MG63 (cell line): ENCODE data around the gene NOTCH1. TPM values are rescaled to one million over a fixed set of nuclear protein-coding genes. Genes with fewer than 3 reads are reported as not detected.

ENCODE experiments used
- DNase-seq: peaks from one replicate; pipeline ENCODE4 v3.0.0-alpha.2; 2020
- H3K27me3 ChIP-seq: fragments of 250-450 bp; sonication (Bioruptor Pico); 2 replicates; pipeline ENCODE4 v1.5.1; 2020; ENCODE audit warnings: mild to moderate bottlenecking, moderate library complexity
- H3K36me3 ChIP-seq: fragments of 250-450 bp; sonication (Bioruptor Pico); 2 replicates; pipeline ENCODE4 v1.5.1; 2020; ENCODE audit warnings: mild to moderate bottlenecking, moderate library complexity
- H3K4me3 ChIP-seq: fragments of 250-450 bp; sonication (Bioruptor Pico); 2 replicates; pipeline ENCODE4 v1.5.1; 2020; ENCODE audit warnings: mild to moderate bottlenecking, moderate library complexity
- H3K9me3 ChIP-seq: fragments of 250-450 bp; sonication (Bioruptor Pico); 2 replicates; pipeline ENCODE4 v1.5.1; 2020; ENCODE audit warnings: mild to moderate bottlenecking, moderate library complexity
- total RNA-seq: library from RNA; depleted of rRNA; stranded (reverse); fragments of >200 nt; shearing (Covaris generic); gene quantifications from 2 replicates; pipeline ENCODE4 v1.2.3, GENCODE V29; 2014; ENCODE audit warnings: low replicate concordance

NOTCH1 gene
- total RNA-seq, 1 experiment from 2014 or later = 4.7 TPM

DNA sequence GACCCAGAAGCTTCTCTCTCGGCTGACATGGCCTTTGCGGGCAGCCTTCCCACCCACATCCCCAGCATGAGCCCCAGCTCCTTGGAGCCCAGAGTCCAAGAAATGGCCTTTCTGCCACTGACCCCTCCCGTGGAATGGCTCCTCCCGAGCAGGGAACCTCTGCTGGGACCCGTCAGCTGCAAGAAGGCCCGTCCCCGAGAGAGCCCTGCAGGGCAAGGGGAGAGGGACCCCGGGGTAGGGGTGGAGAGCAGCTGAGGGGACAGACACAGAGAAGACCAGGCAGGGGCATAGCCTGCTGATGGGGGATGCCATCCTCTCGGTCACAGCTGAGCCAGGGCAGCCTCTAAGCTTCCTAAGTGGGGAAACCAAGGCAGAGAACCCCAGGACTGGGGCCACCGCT lies 11.2 kb upstream of the NOTCH1 start:
- Histone ChIP-seq H3K9me3 (peaks cover 7% of the 10 kb centered on the region), H3K36me3 (no peaks in the 10 kb centered on the region), H3K27me3 (no peaks in the 10 kb centered on the region), H3K4me3 (no peak overlapping the region)
- DNase-seq = no peak

DNA sequence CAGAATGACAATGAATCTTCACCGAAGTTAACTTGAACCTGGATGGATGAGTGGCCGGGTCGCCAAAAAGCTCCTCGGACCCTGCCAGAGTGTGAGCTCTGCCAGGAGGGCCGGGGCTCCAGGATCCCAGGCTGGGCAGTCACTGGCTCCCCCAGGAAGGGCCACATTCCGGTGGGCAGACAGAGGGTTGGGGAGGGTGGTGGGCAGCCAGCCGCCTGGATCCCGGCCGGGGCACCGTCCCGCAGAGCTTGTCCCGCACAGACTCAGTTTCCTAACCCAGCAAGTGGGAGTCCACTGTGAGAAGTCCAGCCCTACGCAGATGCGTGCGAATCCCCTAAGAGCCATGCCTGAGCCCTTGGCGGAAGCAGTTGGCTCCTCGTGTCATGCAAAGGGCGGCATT lies 10.3 kb upstream of the NOTCH1 start:
- no peak overlapping the region for H3K4me3 ChIP-seq
- DNase-seq = no peak
- H3K9me3 ChIP-seq = peaks cover 7% of the 10 kb centered on the region
- no peaks in the 10 kb centered on the region for H3K36me3 ChIP-seq
- no peaks in the 10 kb centered on the region for H3K27me3 ChIP-seq

DNA sequence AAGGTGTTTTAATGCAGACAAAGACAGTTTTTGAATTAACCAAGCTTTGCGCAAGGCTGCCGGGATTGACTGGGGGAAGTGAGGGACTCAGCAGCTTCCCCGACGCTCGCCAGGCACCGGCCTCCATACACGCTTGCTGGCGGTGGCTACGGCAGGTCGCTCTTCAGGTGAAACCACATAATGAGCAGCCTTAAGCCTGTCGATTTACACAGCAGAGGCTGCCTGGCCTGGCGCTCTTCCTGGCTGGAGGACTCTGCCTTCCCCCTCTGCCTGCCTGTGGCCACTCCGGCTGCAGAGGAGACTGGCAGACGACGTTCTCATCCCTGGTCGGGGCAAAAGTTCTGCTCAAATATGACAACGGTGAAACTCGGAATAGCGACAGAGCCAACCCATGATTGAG lies 9.0 kb upstream of the NOTCH1 start:
- no peak for DNase-seq
- Histone ChIP-seq H3K36me3 (no peaks in the 10 kb centered on the region), H3K9me3 (peaks cover 7% of the 10 kb centered on the region), H3K4me3 (no peak overlapping the region), H3K27me3 (no peaks in the 10 kb centered on the region)

DNA sequence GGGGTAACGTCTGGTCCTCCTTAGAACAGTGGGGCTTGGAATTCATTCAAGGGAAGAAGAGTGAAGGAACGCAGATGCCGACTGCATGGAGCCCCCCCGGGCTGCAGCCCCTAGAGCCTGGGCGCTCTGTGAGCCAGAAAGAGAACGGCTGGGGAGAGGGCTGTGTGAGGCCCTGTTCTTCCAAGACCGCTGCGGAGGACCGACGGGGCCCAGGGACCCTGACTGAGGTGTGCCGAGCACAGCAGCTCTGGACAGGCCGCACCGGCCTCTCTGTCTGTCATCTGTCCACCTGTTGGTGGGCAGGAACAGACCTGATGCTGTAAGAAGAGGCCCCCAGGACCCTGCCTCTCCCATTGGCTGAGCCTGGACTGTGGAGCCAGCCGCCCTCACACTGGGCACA lies 7.7 kb upstream of the NOTCH1 start:
- DNase-seq = no peak
- no peak overlapping the region for H3K4me3 ChIP-seq
- H3K36me3 ChIP-seq = no peaks in the 10 kb centered on the region
- no peaks in the 10 kb centered on the region for H3K27me3 ChIP-seq
- H3K9me3 ChIP-seq = no peaks in the 10 kb centered on the region

DNA sequence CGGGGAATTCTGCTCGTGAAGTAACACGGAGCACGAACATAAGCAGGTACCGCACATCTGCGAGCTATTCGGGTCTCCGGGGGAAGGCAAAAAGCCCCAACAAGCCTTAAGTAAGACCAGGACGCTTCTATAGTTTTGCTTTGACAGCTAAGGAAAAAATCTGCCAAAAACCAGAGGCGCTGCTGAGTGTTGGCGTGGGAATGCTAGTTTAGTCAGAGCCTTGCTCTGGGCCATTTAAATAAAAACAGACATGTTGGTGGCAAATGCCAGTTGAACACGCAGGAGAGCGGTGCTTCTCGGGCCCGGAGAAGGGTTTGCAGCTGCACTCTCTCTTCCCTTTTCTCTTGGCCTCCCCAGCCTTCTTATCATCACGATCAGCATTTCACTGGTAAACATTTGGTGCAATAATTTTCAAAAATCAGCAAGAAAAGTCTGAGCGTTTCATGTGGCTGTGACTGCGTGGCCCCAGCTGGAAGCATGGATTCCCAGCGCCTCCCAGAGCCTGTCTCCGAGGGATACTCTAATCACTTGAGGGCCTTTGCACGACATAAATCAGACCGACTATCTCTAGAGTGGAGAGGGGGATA lies 6.4 kb upstream of the NOTCH1 start:
- Histone ChIP-seq H3K36me3 (no peaks in the 10 kb centered on the region), H3K9me3 (no peaks in the 10 kb centered on the region), H3K27me3 (no peaks in the 10 kb centered on the region), H3K4me3 (no peak overlapping the region)
- peak; percentile 60 for DNase-seq

DNA sequence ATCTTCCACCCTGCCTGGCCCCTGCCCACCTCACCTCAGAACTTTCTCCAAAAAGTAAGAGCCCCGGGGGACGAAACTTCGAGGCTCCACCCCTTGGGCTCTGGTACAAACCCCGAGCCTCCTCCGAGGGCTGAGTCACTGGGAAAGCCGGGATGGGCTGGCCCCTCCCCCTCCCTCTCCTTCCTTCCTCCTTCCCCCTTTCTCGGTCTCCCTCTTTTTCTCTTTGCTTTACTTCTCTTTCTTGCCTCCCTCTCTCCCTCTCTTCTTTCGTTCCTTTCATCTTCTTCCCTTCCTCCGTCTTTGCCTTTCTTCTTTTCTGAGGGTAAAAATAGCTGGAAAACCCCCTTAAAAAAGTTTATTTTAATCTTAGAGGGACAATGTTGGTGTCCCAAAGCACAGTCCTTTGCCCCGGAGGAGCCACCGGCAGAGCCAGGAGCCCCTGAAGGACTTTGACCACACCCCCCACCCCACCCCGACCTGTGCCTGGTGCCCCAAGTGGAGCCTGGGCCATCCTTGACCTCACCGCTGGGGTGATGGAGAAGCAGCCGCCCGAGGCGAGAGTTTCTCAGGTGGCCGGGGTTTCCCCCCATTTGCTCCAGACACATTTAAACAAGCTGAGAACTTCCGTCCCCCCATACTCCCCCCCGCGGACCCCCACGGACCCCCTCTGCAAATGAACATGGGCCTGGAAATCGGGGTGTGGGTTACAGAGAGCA lies 5.7 kb upstream of the NOTCH1 start:
- peak; percentile 65 for DNase-seq
- H3K36me3 ChIP-seq = no peaks in the 10 kb centered on the region
- H3K9me3 ChIP-seq = no peaks in the 10 kb centered on the region
- no peaks in the 10 kb centered on the region for H3K27me3 ChIP-seq
- no peak overlapping the region for H3K4me3 ChIP-seq

DNA sequence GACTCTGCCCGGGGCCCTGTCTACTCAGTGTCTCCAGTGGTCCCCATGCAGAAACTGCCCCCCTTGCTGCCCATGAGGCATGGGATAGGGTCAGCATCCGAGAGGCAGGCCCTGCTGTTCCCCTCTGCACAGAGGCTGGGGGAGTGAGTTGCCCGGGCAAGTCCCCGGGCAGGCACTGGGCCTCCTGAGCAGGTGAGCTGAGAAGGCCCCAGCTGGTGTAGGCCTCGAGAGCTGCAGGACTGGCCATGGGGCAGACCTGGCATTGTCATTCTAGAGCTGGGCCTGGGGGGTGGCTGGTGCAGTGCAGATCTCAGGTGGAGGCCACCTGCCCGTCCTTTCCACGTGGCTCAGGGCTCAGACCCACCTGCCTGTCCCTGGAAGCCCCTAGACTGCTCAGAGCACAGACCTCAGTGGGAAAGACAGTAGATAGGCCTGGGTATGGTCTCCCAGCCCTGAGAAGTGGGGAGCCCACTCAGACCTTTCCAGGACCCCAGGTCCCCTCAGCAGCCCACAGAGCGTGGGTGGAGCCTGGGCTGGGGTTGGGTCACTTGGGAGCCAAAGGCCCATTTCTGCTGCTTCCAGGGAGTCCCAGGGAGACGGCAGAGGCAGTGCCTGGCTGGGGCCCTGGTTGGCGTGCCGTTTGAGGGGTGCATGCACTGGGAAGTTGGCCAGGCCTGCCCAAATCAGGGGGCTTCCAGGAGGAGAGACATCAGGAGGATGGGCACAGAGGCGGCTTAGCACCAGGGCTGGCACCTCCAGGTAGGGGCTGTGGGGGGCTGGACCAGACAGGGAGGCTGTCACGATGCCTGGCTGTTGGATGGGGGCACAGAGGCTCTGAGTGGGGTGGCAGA lies 4.8 kb upstream of the NOTCH1 start:
- DNase-seq = no peak
- Histone ChIP-seq H3K4me3 (no peak overlapping the region), H3K36me3 (no peaks in the 10 kb centered on the region), H3K9me3 (no peaks in the 10 kb centered on the region), H3K27me3 (no peaks in the 10 kb centered on the region)

DNA sequence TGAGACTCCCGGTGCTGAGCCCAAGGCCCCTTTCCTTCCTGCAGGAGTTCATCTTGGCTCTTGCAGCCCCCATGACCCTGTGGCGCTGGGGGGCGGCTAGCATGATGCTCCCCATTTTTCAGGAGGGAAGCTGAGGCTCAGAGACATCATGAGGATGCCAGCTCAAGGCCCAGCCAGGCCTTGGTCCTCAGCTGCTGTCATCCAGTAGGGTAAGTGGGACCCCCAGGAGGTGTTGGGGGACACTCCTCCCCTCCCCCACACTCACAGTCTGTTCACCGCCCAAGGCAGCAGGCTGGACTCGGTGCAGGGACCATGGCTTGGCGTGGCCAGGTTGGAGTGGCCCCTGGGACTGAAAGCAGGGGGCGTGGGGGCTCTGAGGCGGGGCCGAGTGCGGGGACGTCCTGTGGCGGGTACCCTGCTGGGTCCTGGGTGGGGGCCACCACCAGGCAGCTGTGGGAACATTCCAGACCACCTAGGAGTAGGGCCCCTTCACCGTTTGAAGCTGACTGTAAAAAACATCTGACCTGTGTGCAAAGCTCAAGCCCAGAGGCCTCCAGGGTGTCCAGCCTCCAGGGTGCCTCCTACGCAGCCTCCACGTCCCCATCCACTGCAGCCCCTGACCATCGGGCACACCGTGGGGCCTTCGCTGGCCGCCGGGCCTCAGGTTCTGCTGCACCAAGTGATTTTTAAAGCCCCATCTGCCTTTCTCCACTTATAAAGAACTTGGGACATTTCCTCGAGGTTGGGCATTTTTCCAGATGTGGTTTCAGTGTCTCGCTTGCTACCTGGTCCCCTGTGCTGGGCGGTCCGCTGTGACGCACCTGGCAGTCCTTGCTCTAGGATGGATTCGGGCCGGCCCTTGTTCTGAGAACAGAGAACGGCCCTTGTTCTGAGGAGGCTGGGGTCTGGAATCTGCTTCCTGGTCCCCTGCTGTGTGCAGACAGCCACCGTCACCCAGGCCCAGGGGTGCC lies 3.4 kb upstream of the NOTCH1 start:
- DNase-seq = no peak
- Histone ChIP-seq H3K36me3 (no peaks in the 10 kb centered on the region), H3K27me3 (no peaks in the 10 kb centered on the region), H3K4me3 (no peak overlapping the region), H3K9me3 (no peaks in the 10 kb centered on the region)

DNA sequence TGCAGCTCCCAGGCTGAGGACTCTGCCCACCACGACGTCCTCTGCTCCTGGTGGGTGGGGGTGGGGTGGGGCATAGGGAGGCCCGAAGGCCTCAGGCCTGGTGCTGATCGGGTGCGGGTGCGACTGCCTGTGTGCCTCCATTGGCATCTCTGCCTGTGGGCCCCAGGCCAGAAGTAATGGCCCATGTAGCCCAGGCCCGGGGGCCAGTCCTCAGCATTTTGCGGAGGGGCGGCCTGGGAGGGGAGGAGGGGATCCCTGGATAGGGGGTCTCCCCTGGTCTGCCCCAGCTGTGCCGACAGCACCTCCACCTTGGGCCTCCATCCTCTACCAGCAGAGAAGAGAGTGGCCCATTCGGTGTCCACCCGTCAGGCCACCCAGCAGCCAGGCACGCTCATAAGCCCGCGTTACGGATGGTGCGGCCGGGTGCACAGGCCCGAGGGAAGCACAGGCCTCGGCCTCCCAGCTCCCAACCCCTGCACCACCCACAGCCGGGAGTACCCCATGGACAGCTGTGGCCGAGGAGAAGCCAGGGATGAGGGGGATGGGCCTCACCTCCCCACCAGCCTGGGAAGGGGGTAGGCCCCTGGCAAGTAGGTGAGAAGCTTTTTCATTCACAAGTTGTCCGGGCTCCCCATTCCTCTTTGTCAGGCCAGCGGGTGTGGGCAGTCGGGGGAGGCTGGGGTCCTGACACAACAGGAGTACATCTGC lies 1.8 kb upstream of the NOTCH1 start:
- Histone ChIP-seq H3K27me3 (no peaks in the 10 kb centered on the region), H3K9me3 (no peaks in the 10 kb centered on the region), H3K36me3 (no peaks in the 10 kb centered on the region), H3K4me3 (no peak overlapping the region)
- no peak for DNase-seq

DNA sequence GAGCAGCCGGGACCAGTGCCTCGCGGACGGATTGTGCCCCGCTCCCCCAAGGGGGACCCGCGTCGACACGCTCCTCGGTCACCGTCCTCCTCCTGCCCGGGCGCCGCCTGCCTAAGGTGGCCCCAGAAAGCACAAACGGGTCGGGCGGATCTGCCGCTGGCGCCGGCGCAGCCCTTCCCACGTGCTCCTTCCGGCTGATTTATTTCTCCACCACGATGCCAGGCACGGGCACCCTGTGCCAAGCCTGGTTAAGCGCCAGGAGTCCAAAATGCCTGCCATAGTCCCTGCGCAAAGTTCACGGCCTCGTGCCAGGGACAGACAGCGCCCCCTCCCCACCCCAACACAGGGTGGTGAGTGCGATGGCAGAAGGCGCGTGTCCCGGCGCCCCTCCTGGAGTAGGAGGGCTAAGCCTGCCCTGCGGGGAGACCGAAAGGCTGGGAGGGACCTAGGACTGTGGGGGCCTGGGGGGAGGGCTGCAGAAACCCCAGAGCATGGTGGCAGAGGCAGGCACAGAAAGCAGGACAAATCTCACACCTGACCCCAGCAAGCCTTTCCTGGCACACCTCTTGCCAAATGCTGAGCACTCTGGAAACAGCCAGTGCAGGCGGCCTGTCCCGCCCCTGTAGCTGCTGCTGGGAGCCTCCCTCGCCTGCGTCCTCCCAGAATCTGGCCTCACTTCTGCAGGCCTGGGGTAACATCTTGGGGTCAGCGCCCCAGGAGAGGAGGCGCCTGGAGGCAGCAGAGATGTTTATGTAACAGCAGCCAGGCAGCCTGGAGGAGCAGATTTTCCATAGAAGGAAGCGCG lies 1.1 kb upstream of the NOTCH1 start:
- H3K9me3 ChIP-seq = no peaks in the 10 kb centered on the region
- H3K27me3 ChIP-seq = no peaks in the 10 kb centered on the region
- H3K4me3 ChIP-seq = peak overlapping the region; percentile 58
- H3K36me3 ChIP-seq = no peaks in the 10 kb centered on the region
- DNase-seq = peak; percentile 66

DNA sequence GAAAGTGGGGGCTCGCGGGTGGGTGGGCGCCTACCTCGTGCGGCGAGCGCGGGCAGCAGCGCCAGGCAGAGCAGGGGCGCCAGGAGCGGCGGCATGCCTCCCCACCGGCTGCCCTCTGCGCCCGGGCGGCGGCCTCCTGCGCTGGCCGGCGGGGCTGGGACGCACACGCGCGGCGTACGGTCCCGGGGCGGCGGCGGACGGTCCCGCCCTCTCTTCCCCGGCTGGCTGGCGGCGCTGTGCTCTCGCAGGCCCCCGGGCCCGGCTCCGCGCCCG lies 220 bp downstream of the NOTCH1 start:
- Histone ChIP-seq H3K4me3 (peak overlapping the region; percentile 65), H3K36me3 (no peaks in the 10 kb centered on the region), H3K9me3 (no peaks in the 10 kb centered on the region), H3K27me3 (no peaks in the 10 kb centered on the region)
- DNase-seq = no peak

DNA sequence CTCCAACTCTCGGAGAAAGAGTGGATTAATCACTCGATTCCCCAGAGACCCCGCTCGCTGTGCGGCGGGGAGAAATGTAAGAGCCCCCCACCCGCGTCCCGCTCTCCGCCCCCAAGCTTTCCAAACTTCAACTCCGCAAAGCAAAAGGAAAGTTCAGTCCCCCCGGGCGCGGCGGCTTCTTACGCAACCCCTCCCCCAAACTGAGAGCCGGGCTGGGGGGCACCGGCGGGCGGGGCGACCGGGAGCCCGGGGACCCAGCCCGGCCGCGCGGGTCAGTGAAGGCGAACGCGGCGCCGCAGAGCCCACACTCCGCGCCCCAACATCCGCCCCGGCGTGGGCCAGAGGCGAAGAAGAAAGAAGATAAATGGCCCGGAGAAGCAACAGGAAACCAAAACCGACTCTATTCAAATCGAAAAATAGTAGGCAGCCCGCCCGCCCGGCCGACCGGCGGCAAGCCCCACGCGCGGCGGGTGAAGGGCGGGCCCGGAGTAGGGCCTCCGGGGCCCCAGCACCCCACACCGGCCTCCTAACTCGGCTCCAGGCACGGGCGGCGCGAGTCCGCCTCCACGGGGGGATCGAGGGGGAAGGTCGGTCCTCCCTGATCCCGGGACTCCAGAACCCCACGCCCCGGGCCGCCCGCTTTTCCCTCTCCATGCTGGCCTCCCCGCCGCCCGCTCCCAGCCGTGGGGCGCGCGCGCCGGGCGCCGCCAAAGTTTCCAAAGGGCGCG lies 720 bp downstream of the NOTCH1 start:
- Histone ChIP-seq H3K36me3 (no peaks in the 10 kb centered on the region), H3K9me3 (no peaks in the 10 kb centered on the region), H3K4me3 (peak overlapping the region; percentile 65), H3K27me3 (no peaks in the 10 kb centered on the region)
- DNase-seq = peak; percentile 19

DNA sequence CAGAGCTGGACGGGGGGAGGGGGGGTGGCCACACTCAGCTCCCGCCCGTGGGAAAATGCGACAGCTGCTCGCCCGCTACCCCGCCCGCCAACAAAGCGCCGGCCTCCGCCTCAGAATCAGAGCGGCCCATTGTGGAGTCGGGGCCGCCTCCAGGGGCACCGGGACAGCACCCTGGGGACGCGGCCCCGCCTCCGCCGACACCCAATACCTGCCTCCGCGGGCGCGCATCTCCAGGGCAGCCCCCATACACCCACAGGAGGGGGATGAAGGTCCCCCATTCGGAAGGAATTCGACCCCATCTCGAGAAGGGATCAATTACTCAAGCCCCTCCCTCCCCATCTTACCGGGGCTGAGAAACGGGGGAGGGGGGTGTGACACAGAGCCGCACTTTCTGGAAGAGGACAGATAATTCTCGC lies 1.3 kb downstream of the NOTCH1 start:
- DNase-seq = no peak
- Histone ChIP-seq H3K4me3 (peak overlapping the region; percentile 65), H3K27me3 (no peaks in the 10 kb centered on the region), H3K36me3 (no peaks in the 10 kb centered on the region), H3K9me3 (no peaks in the 10 kb centered on the region)

DNA sequence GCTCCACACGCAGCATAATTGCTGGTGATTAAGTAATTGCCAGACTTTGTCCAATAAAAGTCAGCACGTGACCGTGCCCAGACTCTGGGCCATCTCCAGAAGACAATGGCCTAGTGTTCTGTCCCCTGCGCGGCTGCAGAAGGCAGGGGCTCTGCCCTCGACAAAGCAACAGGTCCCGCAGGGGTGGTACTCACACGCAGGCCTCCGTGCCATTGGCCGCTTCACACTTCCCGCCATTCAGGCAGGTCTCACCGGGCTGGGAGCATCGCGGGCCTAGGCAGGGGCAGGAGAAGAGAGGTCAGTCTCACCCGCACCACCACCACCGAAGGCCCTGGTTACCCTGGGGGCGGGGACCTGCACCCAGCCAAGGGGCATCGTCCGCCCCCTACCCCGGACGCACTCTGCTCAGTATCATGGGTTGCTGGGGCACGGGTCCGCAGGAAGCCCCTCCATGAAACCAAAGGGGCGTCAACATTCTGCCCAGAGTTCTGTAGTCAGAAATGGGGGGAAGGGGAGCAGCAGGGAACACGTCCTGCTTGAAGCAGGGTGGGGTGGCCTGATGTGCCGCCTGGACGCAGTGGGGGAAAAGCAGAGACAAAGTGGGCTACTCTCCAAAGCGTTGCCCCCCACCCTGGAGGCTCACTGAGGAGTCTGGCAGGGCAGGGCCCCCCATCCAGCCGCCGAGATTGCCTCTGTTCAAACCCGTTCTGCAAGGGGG lies 1.9 kb downstream of the NOTCH1 start:
- no peak for DNase-seq
- Histone ChIP-seq H3K4me3 (no peak overlapping the region), H3K36me3 (no peaks in the 10 kb centered on the region), H3K27me3 (no peaks in the 10 kb centered on the region), H3K9me3 (no peaks in the 10 kb centered on the region)
